Measurements from ENCODE around the gene PAX9. TPM values are rescaled to one million over a fixed set of nuclear protein-coding genes. Genes with fewer than 3 reads are reported as not detected.

Gene PAX9
- total RNA-seq (2022; extraction: Qiagen RNA extraction) = 2.5 to 3.5 TPM (median 3.0 TPM) in 5 replicates

DNA sequence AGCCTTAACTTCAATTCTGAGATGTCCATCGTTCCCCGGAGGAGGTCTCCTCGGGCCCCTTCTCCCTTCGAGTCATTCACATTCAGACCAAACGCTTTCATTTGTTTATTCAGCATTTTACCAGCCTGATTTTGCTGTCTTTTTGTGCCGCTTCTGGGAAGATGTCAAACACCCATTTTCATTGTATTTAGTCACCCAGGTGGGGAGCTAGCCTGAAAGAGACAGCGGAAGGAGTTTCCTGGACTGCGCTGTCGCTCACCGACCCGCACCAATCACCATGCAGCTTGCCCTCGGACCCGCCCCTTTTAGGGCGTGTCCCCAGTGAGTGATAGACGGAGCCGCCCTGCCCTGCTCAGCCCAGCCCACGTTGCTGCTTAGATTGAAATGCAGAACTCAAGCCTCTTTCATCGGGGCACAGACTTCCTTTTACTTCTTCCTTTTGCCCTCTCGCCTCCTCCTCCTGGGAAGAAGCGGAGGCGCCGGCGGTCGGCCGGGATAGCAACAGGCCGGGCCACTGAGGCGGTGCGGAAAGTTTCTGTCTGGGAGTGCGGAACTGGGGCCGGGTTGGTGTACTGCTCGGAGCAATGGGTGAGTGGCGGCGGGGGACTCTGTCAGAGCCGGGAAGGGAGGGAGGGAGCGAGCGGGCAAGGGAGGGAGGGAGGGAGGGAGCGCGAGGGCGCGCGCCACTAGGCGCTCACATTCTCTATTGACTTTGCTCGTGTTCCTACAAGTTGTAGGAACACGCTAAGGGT, at the start of gene PAX9:
Gene PAX9 (plus strand): TSS at position 355 of the 752 bp plus-strand sequence. CDS start 230 bp downstream, at position 585.

Other genes with a start within 250 kb of the PAX9 start
- gene NKX2-1, start 141.6 kb upstream of the PAX9 start, total RNA-seq (2022; extraction: Qiagen RNA extraction) = 0.05 to 0.10 TPM in 2 of 5 replicates, not detected in the others
- gene NKX2-8, start 79.2 kb upstream of the PAX9 start, total RNA-seq (2022; extraction: Qiagen RNA extraction) = 1.5 to 4.0 TPM (median 3.1 TPM) in 5 replicates